Activated naive CD8-positive, alpha-beta T cell (primary cell): Measurements from ENCODE around the gene GPR65.

ENCODE experiments used
- H3K27ac Mint-ChIP-seq: one replicate; pipeline ENCODE4 v1.8.0; 2021; ENCODE audit warnings: mixed read lengths
- H3K27me3 Mint-ChIP-seq: one replicate; pipeline ENCODE4 v1.8.0; 2021; ENCODE audit warnings: mixed read lengths
- H3K36me3 Mint-ChIP-seq: one replicate; pipeline ENCODE4 v1.8.0; 2021; ENCODE audit warnings: mixed read lengths
- H3K4me1 Mint-ChIP-seq: one replicate; pipeline ENCODE4 v1.8.0; 2021; ENCODE audit warnings: low read depth, mixed read lengths
- H3K4me3 Mint-ChIP-seq: one replicate; pipeline ENCODE4 v1.8.0; 2021; ENCODE audit warnings: mild to moderate bottlenecking, mixed read lengths
- H3K9me3 Mint-ChIP-seq: one replicate; pipeline ENCODE4 v1.8.0; 2021; ENCODE audit warnings: low read depth, mixed read lengths

Gene GPR65

DNA sequence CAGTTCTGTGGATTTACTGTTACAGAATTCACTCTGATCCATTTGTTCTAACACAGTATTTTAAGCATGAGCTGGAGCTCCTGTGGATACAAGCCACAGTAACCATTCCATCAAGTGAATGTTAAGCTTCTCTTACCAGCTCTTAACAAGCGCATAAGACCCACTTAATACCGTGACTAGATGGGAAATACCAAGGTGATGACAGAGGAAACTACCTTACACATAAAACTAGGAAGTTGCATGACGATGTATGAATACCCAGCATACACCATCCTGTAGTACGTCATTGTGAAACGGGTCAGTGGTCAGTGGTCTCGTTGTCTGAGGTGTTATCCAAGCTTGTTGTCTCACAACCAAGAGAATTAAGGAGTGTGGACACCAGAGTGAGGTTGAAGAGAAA is 10.0 kb upstream of the GPR65 start:
- Mint-ChIP-seq H3K36me3 (peaks cover 2% of the 10 kb centered on the region), H3K27ac (peak overlapping the region; percentile 98), H3K27me3 (no peaks in the 10 kb centered on the region), H3K9me3 (no peaks in the 10 kb centered on the region), H3K4me3 (peak overlapping the region; percentile 88), H3K4me1 (peaks cover 54% of the 10 kb centered on the region)

DNA sequence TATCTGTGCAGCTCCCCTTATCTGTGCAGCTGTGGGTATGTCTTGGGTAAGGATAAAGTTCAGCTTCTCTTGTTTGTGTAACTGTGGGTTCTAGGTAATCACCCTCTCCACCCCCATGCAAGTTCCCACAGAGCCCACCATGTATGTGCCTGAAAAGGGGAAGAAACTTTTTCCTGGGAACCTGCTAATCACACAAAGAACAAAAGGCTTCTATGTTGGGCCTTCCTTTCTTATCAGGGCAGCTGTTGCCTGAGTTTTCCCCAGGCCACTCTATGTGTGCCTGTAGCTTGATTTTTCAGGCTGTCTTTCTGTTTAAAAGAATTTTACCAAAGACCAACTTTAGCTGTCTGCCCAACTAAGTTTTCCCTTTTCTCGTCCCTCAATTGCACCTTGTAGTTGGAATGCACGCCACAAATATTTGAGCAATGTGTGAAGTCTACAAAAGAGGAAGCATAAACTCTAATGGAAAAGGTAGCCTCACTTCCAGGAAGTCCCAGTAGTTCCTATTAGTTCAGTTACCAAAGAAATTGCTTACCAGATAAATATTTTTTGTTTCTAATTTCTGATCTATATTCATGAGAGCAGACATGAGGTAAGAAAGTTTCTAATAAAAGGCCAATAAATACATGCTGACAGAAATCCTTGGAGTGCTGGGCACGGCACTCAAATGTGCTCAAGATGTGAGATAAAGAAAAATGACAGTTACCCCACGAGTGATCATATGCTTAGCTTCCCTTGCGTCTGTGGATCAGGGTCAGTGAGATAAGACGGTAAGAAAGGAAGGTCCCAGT is 9.2 kb upstream of the GPR65 start:
- Mint-ChIP-seq H3K27ac (peak overlapping the region; percentile 98), H3K9me3 (no peaks in the 10 kb centered on the region), H3K36me3 (peaks cover 2% of the 10 kb centered on the region), H3K27me3 (no peaks in the 10 kb centered on the region), H3K4me3 (no peak overlapping the region), H3K4me1 (peaks cover 50% of the 10 kb centered on the region)

DNA sequence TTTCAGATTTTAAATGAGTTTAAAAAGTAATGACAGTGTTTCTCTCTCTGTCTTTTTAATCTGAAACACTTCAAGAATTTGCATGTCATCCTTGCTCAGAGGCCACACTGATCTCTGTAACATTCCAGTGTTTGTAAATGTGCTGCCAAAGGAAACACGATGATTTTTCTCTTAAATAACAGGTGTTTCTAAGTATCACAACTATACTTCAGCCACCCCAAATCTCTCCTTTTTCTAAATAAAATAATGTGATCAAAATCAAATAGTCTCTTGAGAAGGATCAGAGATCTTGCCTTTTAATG is 8.7 kb upstream of the GPR65 start:
- no peaks in the 10 kb centered on the region for H3K9me3 Mint-ChIP-seq
- peaks cover 49% of the 10 kb centered on the region for H3K4me1 Mint-ChIP-seq
- H3K27ac Mint-ChIP-seq, result peak overlapping the region; percentile 98
- H3K36me3 Mint-ChIP-seq, result peaks cover 2% of the 10 kb centered on the region
- no peak overlapping the region for H3K4me3 Mint-ChIP-seq
- no peaks in the 10 kb centered on the region for H3K27me3 Mint-ChIP-seq

GRCh38 chr14:87998482-87998881 is 6.5 kb upstream of the GPR65 start:
- peaks cover 2% of the 10 kb centered on the region for H3K36me3 Mint-ChIP-seq
- peaks cover 52% of the 10 kb centered on the region for H3K4me1 Mint-ChIP-seq
- H3K9me3 Mint-ChIP-seq, result no peaks in the 10 kb centered on the region
- H3K4me3 Mint-ChIP-seq, result no peak overlapping the region
- H3K27ac Mint-ChIP-seq, result no peak overlapping the region
- H3K27me3 Mint-ChIP-seq, result no peaks in the 10 kb centered on the region

DNA sequence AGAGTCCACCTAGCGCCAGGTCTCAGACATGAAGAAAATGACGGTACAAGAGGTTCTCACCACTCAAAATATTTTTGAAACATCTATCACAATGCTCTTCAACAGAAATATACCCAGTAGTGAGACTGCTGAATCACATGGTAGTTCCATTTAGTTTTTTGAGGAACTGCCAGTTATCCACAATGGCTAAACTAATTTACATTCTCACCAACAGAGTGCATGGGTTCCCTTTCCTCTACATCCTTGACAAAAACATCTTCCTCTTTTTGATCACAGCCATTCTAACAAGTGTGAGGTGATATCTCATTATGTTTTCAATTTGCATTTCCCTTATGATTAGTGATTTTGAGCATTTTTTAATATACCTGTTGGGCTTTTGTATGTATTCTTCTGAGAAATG is 5.7 kb upstream of the GPR65 start:
- H3K27ac Mint-ChIP-seq, result no peak overlapping the region
- H3K9me3 Mint-ChIP-seq, result no peaks in the 10 kb centered on the region
- no peak overlapping the region for H3K4me3 Mint-ChIP-seq
- H3K27me3 Mint-ChIP-seq, result no peaks in the 10 kb centered on the region
- peaks cover 2% of the 10 kb centered on the region for H3K36me3 Mint-ChIP-seq
- peaks cover 49% of the 10 kb centered on the region for H3K4me1 Mint-ChIP-seq

DNA sequence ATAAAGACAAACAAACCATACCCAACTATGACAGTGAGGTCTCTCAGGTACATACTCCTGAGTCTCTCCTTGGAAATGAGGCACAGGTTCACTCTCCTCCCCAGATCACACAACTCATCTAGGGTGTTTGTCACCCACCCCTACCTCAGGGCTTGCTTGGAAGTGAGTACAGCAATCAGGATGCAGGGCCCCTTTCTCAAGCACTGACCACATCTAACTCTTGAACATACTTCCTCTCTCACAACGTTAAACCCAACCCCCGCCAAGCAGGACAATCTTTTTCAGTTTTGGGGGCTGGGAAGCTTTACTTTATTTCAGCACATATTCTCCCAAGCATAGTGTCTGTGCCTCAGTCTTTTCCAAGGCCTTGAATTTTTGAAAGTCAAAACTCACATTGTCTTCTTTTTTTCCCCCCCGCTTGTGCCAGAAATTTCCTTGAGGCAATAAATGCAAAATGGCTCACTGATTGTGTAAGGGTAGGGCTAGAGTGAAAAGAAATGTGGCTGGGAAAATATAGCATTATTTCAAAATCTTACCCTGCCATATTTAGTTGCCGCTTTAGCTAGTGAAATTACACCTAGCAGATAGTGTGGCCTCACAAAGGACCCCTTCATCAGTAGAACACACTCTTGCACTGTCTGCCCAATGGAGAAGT is 2.4 kb upstream of the GPR65 start:
- no peaks in the 10 kb centered on the region for H3K36me3 Mint-ChIP-seq
- peak overlapping the region; percentile 46 for H3K4me3 Mint-ChIP-seq
- no peaks in the 10 kb centered on the region for H3K9me3 Mint-ChIP-seq
- peak overlapping the region; percentile 90 for H3K27ac Mint-ChIP-seq
- H3K27me3 Mint-ChIP-seq, result no peaks in the 10 kb centered on the region
- H3K4me1 Mint-ChIP-seq, result peaks cover 53% of the 10 kb centered on the region

DNA sequence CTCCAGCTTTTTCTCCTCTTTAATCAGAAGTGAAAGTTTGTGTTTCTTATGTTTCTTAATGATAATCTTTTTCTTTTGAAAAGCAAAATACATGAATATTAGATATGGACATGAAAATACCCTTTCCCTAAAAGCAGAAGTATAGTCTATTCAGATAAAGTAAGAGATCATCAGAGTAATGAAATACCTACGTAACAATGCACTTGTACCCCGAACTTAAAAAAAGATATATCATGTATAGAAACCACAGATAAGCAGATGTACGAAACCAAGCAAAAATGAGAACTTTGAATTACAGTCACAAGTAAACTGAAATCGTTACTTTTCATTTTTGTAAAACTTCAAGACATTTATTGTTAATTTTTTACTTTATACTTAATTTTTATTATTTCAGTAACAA is 1.5 kb upstream of the GPR65 start:
- Mint-ChIP-seq H3K4me3 (peak overlapping the region; percentile 38), H3K36me3 (peaks cover 2% of the 10 kb centered on the region), H3K9me3 (no peaks in the 10 kb centered on the region), H3K4me1 (peaks cover 60% of the 10 kb centered on the region), H3K27ac (peak overlapping the region; percentile 90), H3K27me3 (no peaks in the 10 kb centered on the region)

GRCh38 chr14:88004506-88005036 is 364 bp upstream of the GPR65 start:
- peak overlapping the region; percentile 92 for H3K4me3 Mint-ChIP-seq
- peaks cover 2% of the 10 kb centered on the region for H3K36me3 Mint-ChIP-seq
- peaks cover 67% of the 10 kb centered on the region for H3K4me1 Mint-ChIP-seq
- peak overlapping the region; percentile 83 for H3K27ac Mint-ChIP-seq
- H3K27me3 Mint-ChIP-seq, result no peaks in the 10 kb centered on the region
- H3K9me3 Mint-ChIP-seq, result no peaks in the 10 kb centered on the region

DNA sequence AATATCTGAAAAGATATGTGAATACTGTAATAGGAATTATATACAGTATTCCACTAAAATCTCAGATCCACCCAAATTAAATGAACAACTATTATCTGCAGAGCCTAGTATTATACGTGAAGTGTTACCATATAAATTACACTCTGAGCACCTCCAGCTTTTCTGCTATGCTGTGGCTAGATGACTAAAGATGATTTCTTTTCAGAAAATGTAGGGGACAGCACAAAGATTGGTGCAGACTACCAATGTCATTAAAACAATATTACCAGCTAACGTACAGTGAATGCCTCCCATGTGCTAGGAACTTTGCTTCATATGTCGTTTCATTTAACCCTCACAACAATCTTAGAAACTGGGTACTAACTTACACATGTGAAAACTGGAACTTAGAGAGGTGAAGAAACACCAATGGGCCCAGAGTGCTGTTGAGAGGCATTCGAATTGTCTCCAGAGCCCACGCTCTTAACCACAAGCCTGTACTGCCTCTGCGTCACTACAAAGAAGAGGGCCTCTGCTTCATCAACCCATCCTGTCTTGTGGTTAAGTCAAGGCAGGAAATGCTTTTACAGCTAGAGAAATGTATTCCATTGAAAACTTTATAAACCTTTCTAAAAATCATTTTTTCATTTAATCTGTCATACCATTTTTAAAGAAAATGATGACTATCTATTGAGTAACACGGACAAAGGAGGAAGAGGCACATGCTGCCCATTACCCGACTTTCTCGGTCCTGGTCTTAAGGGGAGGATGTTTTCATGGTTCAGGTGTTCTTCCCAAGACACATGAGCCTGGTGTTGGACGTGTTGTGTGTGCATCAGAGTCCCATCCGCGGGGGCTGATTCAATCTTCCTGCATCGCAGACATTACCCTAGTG is 1.3 kb downstream of the GPR65 start:
- H3K9me3 Mint-ChIP-seq, result no peaks in the 10 kb centered on the region
- peak overlapping the region; percentile 93 for H3K27ac Mint-ChIP-seq
- peaks cover 80% of the 10 kb centered on the region for H3K4me1 Mint-ChIP-seq
- peaks cover 12% of the 10 kb centered on the region for H3K36me3 Mint-ChIP-seq
- H3K27me3 Mint-ChIP-seq, result no peaks in the 10 kb centered on the region
- H3K4me3 Mint-ChIP-seq, result peak overlapping the region; percentile 92

DNA sequence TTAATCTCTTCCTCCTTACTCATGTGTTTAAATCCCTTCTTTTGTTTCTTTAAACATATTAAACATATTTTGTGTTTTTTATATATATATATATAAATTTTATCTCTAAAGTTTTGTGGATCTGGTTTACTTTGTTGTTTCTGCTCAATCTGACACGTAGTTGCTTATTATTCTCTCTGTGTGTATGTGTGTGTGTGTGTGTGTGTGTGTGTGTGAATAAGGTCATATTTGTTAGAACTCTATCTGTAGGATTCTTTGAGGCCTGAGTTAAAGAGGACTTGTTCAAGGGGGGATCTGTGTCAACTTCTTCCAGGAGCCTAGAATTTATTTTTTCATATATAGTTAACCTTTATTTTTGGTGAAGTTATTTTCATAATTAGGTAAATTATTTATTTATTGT is 2.7 kb downstream of the GPR65 start:
- Mint-ChIP-seq H3K27ac (peak overlapping the region; percentile 90), H3K27me3 (no peaks in the 10 kb centered on the region), H3K4me3 (peak overlapping the region; percentile 81), H3K9me3 (no peaks in the 10 kb centered on the region), H3K36me3 (peaks cover 18% of the 10 kb centered on the region), H3K4me1 (peaks cover 83% of the 10 kb centered on the region)

GRCh38 chr14:88008039-88008742 is 3.3 kb downstream of the GPR65 start:
- peaks cover 18% of the 10 kb centered on the region for H3K36me3 Mint-ChIP-seq
- no peaks in the 10 kb centered on the region for H3K27me3 Mint-ChIP-seq
- no peaks in the 10 kb centered on the region for H3K9me3 Mint-ChIP-seq
- peak overlapping the region; percentile 93 for H3K27ac Mint-ChIP-seq
- H3K4me1 Mint-ChIP-seq, result peaks cover 83% of the 10 kb centered on the region
- peak overlapping the region; percentile 74 for H3K4me3 Mint-ChIP-seq

DNA sequence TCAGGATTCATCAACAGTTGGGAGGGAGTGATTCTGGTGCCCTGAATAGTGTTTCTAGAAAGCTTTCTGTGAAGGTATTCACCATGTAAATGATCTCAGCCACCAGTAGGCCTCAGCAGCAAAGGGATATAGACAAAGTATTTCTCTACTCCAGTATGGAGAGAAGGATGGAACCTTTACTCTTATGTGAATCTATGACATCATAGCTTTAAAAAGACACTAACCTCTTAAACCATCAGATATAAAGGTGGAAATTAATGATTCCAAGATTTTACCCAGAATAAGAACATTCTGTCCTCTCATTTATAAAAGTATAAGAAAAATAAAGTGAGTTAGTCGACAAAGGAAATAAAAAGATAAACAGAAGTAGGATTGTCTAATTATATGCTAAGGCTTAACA is 4.6 kb downstream of the GPR65 start:
- Mint-ChIP-seq H3K27me3 (no peaks in the 10 kb centered on the region), H3K9me3 (no peaks in the 10 kb centered on the region), H3K27ac (peak overlapping the region; percentile 93), H3K4me3 (peak overlapping the region; percentile 74), H3K4me1 (peaks cover 83% of the 10 kb centered on the region), H3K36me3 (peaks cover 18% of the 10 kb centered on the region)

- Mint-ChIP-seq H3K4me3 (no peak overlapping the region), H3K27me3 (no peaks in the 10 kb centered on the region), H3K4me1 (peaks cover 79% of the 10 kb centered on the region), H3K27ac (peak overlapping the region; percentile 79), H3K36me3 (peaks cover 18% of the 10 kb centered on the region), H3K9me3 (no peaks in the 10 kb centered on the region)
Measured at GRCh38 chr14:88010331-88010730, 5.4 kb downstream of the GPR65 start.

DNA sequence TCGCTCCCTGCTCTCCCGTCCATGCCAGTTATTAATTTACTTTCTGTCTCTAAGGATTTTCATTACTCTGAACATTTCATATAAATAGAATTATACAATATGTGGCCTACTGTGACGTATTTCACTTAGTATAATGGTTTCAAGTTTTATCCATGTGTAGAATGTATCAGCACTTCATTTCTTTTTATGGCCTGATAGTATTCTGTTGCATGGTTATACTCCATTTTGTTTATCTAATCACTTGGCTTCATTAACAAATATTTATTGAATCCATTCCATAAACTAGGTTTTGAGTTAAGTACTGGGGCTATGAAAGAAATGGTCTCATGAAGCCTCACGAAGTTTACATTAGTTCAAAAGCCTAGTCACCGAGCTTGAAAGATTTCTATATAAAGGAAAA is 7.6 kb downstream of the GPR65 start:
- peaks cover 25% of the 10 kb centered on the region for H3K36me3 Mint-ChIP-seq
- peaks cover 77% of the 10 kb centered on the region for H3K4me1 Mint-ChIP-seq
- no peak overlapping the region for H3K4me3 Mint-ChIP-seq
- H3K9me3 Mint-ChIP-seq, result no peaks in the 10 kb centered on the region
- no peaks in the 10 kb centered on the region for H3K27me3 Mint-ChIP-seq
- H3K27ac Mint-ChIP-seq, result peak overlapping the region; percentile 70
